SJSA1 (cell line): ENCODE data around the gene ANKRD31. TPM values are rescaled to one million over a fixed set of nuclear protein-coding genes. Genes with fewer than 3 reads are reported as not detected.
"Not testable (repeated sequence)": the region's sequence is repeated elsewhere in the genome, so short reads cannot be mapped to it uniquely, and the experiment has no call there.

Experiments
- DNase-seq, 2 experiments: peaks; one replicate each; pipeline ENCODE4 v3.0.0-alpha.2; 2015 to 2020; ENCODE audit warnings: low spot score in 2 of 2, low read depth in 1 of 2
- H3K27ac ChIP-seq: fragments of 250-450 bp; sonication (Bioruptor Pico); 2 replicates; pipeline ENCODE4 v1.5.1; 2020; ENCODE audit warnings: mild to moderate bottlenecking, moderate library complexity
- H3K27me3 ChIP-seq: fragments of 250-450 bp; sonication (Bioruptor Pico); replicated peaks from 2 replicates; pipeline ENCODE4 v1.5.1; 2020; ENCODE audit warnings: mild to moderate bottlenecking, moderate library complexity
- H3K36me3 ChIP-seq: fragments of 250-450 bp; sonication (Bioruptor Pico); 2 replicates; pipeline ENCODE4 v1.5.1; 2020; ENCODE audit warnings: mild to moderate bottlenecking
- H3K4me1 ChIP-seq: fragments of 250-450 bp; sonication (Bioruptor Pico); replicated peaks from 2 replicates; pipeline ENCODE4 v1.6.1; 2021; ENCODE audit warnings: mild to moderate bottlenecking
- H3K4me3 ChIP-seq: fragments of 250-450 bp; sonication (Bioruptor Pico); 2 replicates; pipeline ENCODE4 v1.5.1; 2020; ENCODE audit warnings: mild to moderate bottlenecking
- H3K9me3 ChIP-seq: fragments of 250-450 bp; sonication (Bioruptor Pico); replicated peaks from 2 replicates; pipeline ENCODE4 v1.5.1; 2020; ENCODE audit warnings: mild to moderate bottlenecking
- total RNA-seq: library from RNA; depleted of rRNA; stranded (reverse); fragments of >200 nt; shearing (Covaris generic); gene quantifications from 2 replicates; pipeline ENCODE4 v1.2.3, GENCODE V29; 2014

ANKRD31 gene
- total RNA-seq, 1 experiment from 2014 or later: not detected

- no peaks in the 10 kb centered on the region for H3K36me3 ChIP-seq
- no peaks in the 10 kb centered on the region; the same call in 1 of the 2 replicates for H3K27me3 ChIP-seq
- H3K4me1 ChIP-seq: no peaks in the 10 kb centered on the region
- no peak for DNase-seq
- H3K4me3 ChIP-seq: no peak overlapping the region
- no peak overlapping the region for H3K27ac ChIP-seq
- no peaks in the 10 kb centered on the region for H3K9me3 ChIP-seq
Measured at GRCh38 chr5:75260708-75261107, 24.0 kb upstream of the ANKRD31 start.

GRCh38 chr5:75250452-75250851 lies 13.8 kb upstream of the ANKRD31 start:
- DNase-seq, H3K27me3 ChIP-seq, H3K36me3 ChIP-seq, H3K4me3 ChIP-seq, H3K4me1 ChIP-seq, H3K27ac ChIP-seq, H3K9me3 ChIP-seq: not testable (repeated sequence)

GRCh38 chr5:75245023-75245422 lies 8.3 kb upstream of the ANKRD31 start:
- no peaks in the 10 kb centered on the region for H3K27me3 ChIP-seq
- no peak overlapping the region for H3K27ac ChIP-seq
- H3K36me3 ChIP-seq: no peaks in the 10 kb centered on the region
- H3K4me1 ChIP-seq: no peaks in the 10 kb centered on the region
- H3K4me3 ChIP-seq: no peak overlapping the region
- H3K9me3 ChIP-seq: no peaks in the 10 kb centered on the region
- no peak for DNase-seq

GRCh38 chr5:75243510-75243909 lies 6.8 kb upstream of the ANKRD31 start:
- Histone ChIP-seq H3K36me3 (no peaks in the 10 kb centered on the region), H3K9me3 (no peaks in the 10 kb centered on the region), H3K27me3 (no peaks in the 10 kb centered on the region), H3K4me3 (no peak overlapping the region), H3K27ac (no peak overlapping the region), H3K4me1 (no peaks in the 10 kb centered on the region)
- DNase-seq: no peak

GRCh38 chr5:75243100-75243499 lies 6.4 kb upstream of the ANKRD31 start:
- no peak for DNase-seq
- H3K4me3 ChIP-seq: no peak overlapping the region
- H3K27me3 ChIP-seq: no peaks in the 10 kb centered on the region
- H3K36me3 ChIP-seq: no peaks in the 10 kb centered on the region
- no peaks in the 10 kb centered on the region for H3K9me3 ChIP-seq
- H3K4me1 ChIP-seq: no peaks in the 10 kb centered on the region
- H3K27ac ChIP-seq: no peak overlapping the region

GRCh38 chr5:75242067-75242466 lies 5.4 kb upstream of the ANKRD31 start:
- H3K4me1 ChIP-seq: peaks cover 1% of the 10 kb centered on the region; the same call in 1 of the 2 replicates
- no peak for DNase-seq
- H3K27ac ChIP-seq: no peak overlapping the region
- no peaks in the 10 kb centered on the region for H3K36me3 ChIP-seq
- H3K4me3 ChIP-seq: no peak overlapping the region
- no peaks in the 10 kb centered on the region for H3K9me3 ChIP-seq
- H3K27me3 ChIP-seq: no peaks in the 10 kb centered on the region

GRCh38 chr5:75239681-75240080 lies 3.0 kb upstream of the ANKRD31 start:
- DNase-seq: no peak
- no peaks in the 10 kb centered on the region for H3K27me3 ChIP-seq
- no peak overlapping the region for H3K4me3 ChIP-seq
- H3K9me3 ChIP-seq: no peaks in the 10 kb centered on the region
- H3K27ac ChIP-seq: no peak overlapping the region
- no peaks in the 10 kb centered on the region for H3K36me3 ChIP-seq
- peaks cover 7% of the 10 kb centered on the region; the same call in 1 of the 2 replicates for H3K4me1 ChIP-seq

- Histone ChIP-seq H3K27me3 (no peaks in the 10 kb centered on the region), H3K4me3 (no peak overlapping the region), H3K27ac (no peak overlapping the region), H3K9me3 (no peaks in the 10 kb centered on the region), H3K36me3 (no peaks in the 10 kb centered on the region), H3K4me1 (peaks cover 7% of the 10 kb centered on the region; the same call in 1 of the 2 replicates)
- no peak for DNase-seq
Measured at GRCh38 chr5:75235711-75236110, 967 bp downstream of the ANKRD31 start.

GRCh38 chr5:75234251-75234650 lies 2.4 kb downstream of the ANKRD31 start:
- Histone ChIP-seq H3K4me3 (no peak overlapping the region), H3K27ac (no peak overlapping the region), H3K9me3 (no peaks in the 10 kb centered on the region), H3K4me1 (peaks cover 7% of the 10 kb centered on the region; the same call in 1 of the 2 replicates), H3K27me3 (no peaks in the 10 kb centered on the region), H3K36me3 (no peaks in the 10 kb centered on the region)
- DNase-seq: no peak

GRCh38 chr5:75226916-75227315 lies 9.8 kb downstream of the ANKRD31 start:
- Histone ChIP-seq H3K27me3 (no peaks in the 10 kb centered on the region), H3K4me3 (no peak overlapping the region), H3K27ac (no peak overlapping the region), H3K9me3 (no peaks in the 10 kb centered on the region), H3K36me3 (no peaks in the 10 kb centered on the region), H3K4me1 (no peaks in the 10 kb centered on the region)
- DNase-seq: no peak

GRCh38 chr5:75225506-75225905 lies 11.2 kb downstream of the ANKRD31 start:
- Histone ChIP-seq H3K4me3 (no peak overlapping the region), H3K27me3 (no peaks in the 10 kb centered on the region), H3K4me1 (no peaks in the 10 kb centered on the region), H3K27ac (no peak overlapping the region), H3K9me3 (no peaks in the 10 kb centered on the region), H3K36me3 (no peaks in the 10 kb centered on the region)
- no peak for DNase-seq

GRCh38 chr5:75220787-75221186 lies 15.9 kb downstream of the ANKRD31 start:
- H3K4me1 ChIP-seq, H3K27ac ChIP-seq, DNase-seq, H3K4me3 ChIP-seq, H3K27me3 ChIP-seq, H3K9me3 ChIP-seq, H3K36me3 ChIP-seq: not testable (repeated sequence)

- Histone ChIP-seq H3K4me3 (no peak overlapping the region), H3K27ac (no peak overlapping the region), H3K9me3 (no peaks in the 10 kb centered on the region), H3K27me3 (peaks cover 16% of the 10 kb centered on the region), H3K36me3 (no peaks in the 10 kb centered on the region), H3K4me1 (no peaks in the 10 kb centered on the region)
- DNase-seq: no peak
Measured at GRCh38 chr5:75214928-75215327, 21.8 kb downstream of the ANKRD31 start.

GRCh38 chr5:75214409-75214808 lies 22.3 kb downstream of the ANKRD31 start:
- Histone ChIP-seq H3K9me3 (no peaks in the 10 kb centered on the region), H3K27me3 (peaks cover 16% of the 10 kb centered on the region), H3K27ac (no peak overlapping the region), H3K4me1 (no peaks in the 10 kb centered on the region), H3K36me3 (no peaks in the 10 kb centered on the region), H3K4me3 (no peak overlapping the region)
- no peak for DNase-seq

GRCh38 chr5:75203604-75204003 lies 33.1 kb downstream of the ANKRD31 start:
- H3K9me3 ChIP-seq: no peaks in the 10 kb centered on the region
- DNase-seq: no peak

More at GRCh38 chr5:75203604-75204003, 33.1 kb downstream of the ANKRD31 start:
- H3K4me3 ChIP-seq: no peak overlapping the region
- no peaks in the 10 kb centered on the region for H3K4me1 ChIP-seq
- no peaks in the 10 kb centered on the region for H3K36me3 ChIP-seq
- no peak overlapping the region for H3K27ac ChIP-seq
- peaks cover 3% of the 10 kb centered on the region; the same call in 1 of the 2 replicates for H3K27me3 ChIP-seq
